ENCODE measurements around the gene HIVEP3. TPM values are rescaled to one million over a fixed set of nuclear protein-coding genes. Genes with fewer than 3 reads are reported as not detected.

Gene HIVEP3
- total RNA-seq, 1 experiment from 2014 or later, result 3.1 TPM

GRCh38 chr1:41640756-41641474 lies 277.8 kb downstream of the HIVEP3 start:
- no peak overlapping the region for H3K27ac ChIP-seq (ENCODE audit: low read depth, low read length, poor library complexity, severe bottlenecking)
- H3K4me1 ChIP-seq (ENCODE audit: insufficient read depth, low read length, poor library complexity, severe bottlenecking), result peaks cover 12% of the 10 kb centered on the region
- no peaks in the 10 kb centered on the region for H3K27me3 ChIP-seq (replicated peaks; ENCODE audit: insufficient read depth, low read depth, low read length, poor library complexity)
- no peak for TF ChIP-seq EZH2 (IDR thresholded peaks at IDR 0.05; ENCODE audit: borderline replicate concordance, low read depth, low read length, poor library complexity, severe bottlenecking)
- no peak for TF ChIP-seq CTCF (conservative IDR thresholded peaks at IDR 0.05; ENCODE audit: low read depth, low read length)
- CTCF ChIA-PET, result no interaction called here
- DNase-seq (ENCODE audit: low spot score), result no peak
- POLR2A ChIA-PET (ENCODE audit: low non-redundant PET), result no interaction called here
- no TSS peak for BruUV-seq (replicated peaks)
- H3K4me3 ChIP-seq (ENCODE audit: low read depth, low read length, poor library complexity, severe bottlenecking), result no peak overlapping the region
- intact Hi-C loops (cut with micrococcal nuclease; ENCODE audit: unreplicated experiment), result no loop called here
- no peaks in the 10 kb centered on the region for H3K9me3 ChIP-seq (ENCODE audit: low read depth, low read length, poor library complexity, severe bottlenecking)
- H3K36me3 ChIP-seq (ENCODE audit: insufficient read depth, low read length, poor library complexity, severe bottlenecking), result no peaks in the 10 kb centered on the region

- H3K27me3 ChIP-seq (replicated peaks; ENCODE audit: insufficient read depth, low read depth, low read length, poor library complexity), result no peaks in the 10 kb centered on the region
- H3K27ac ChIP-seq (ENCODE audit: low read depth, low read length, poor library complexity, severe bottlenecking), result no peak overlapping the region
- no peaks in the 10 kb centered on the region for H3K9me3 ChIP-seq (ENCODE audit: low read depth, low read length, poor library complexity, severe bottlenecking)
- no peak for DNase-seq (ENCODE audit: low spot score)
- peaks cover 8% of the 10 kb centered on the region for H3K4me1 ChIP-seq (ENCODE audit: insufficient read depth, low read length, poor library complexity, severe bottlenecking)
- no peak overlapping the region for H3K4me3 ChIP-seq (ENCODE audit: low read depth, low read length, poor library complexity, severe bottlenecking)
- TF ChIP-seq CTCF (conservative IDR thresholded peaks at IDR 0.05; ENCODE audit: low read depth, low read length), result no peak
- TF ChIP-seq EZH2 (IDR thresholded peaks at IDR 0.05; ENCODE audit: borderline replicate concordance, low read depth, low read length, poor library complexity, severe bottlenecking), result no peak
- BruUV-seq (replicated peaks), result no TSS peak
- ChIA-PET CTCF (no interaction called here), POLR2A (ENCODE audit: low non-redundant PET) (no interaction called here)
- intact Hi-C loops (cut with micrococcal nuclease; ENCODE audit: unreplicated experiment), result no loop called here
- no peaks in the 10 kb centered on the region for H3K36me3 ChIP-seq (ENCODE audit: insufficient read depth, low read length, poor library complexity, severe bottlenecking)
Observed at GRCh38 chr1:41640141-41640751, 278.5 kb downstream of the HIVEP3 start.

- no peak overlapping the region for H3K27ac ChIP-seq (ENCODE audit: low read depth, low read length, poor library complexity, severe bottlenecking)
- ChIA-PET CTCF (no interaction called here), POLR2A (ENCODE audit: low non-redundant PET) (no interaction called here)
- peak; percentile 56 for DNase-seq (ENCODE audit: low spot score)
- no peak overlapping the region for H3K4me3 ChIP-seq (ENCODE audit: low read depth, low read length, poor library complexity, severe bottlenecking)
- intact Hi-C loops (cut with micrococcal nuclease; ENCODE audit: unreplicated experiment), result no loop called here
- H3K4me1 ChIP-seq (ENCODE audit: insufficient read depth, low read length, poor library complexity, severe bottlenecking), result peaks cover 12% of the 10 kb centered on the region
- H3K27me3 ChIP-seq (replicated peaks; ENCODE audit: insufficient read depth, low read depth, low read length, poor library complexity), result no peaks in the 10 kb centered on the region
- no TSS peak for BruUV-seq (replicated peaks)
- H3K9me3 ChIP-seq (ENCODE audit: low read depth, low read length, poor library complexity, severe bottlenecking), result no peaks in the 10 kb centered on the region
- H3K36me3 ChIP-seq (ENCODE audit: insufficient read depth, low read length, poor library complexity, severe bottlenecking), result no peaks in the 10 kb centered on the region
- no peak for TF ChIP-seq EZH2 (IDR thresholded peaks at IDR 0.05; ENCODE audit: borderline replicate concordance, low read depth, low read length, poor library complexity, severe bottlenecking)
- no peak for TF ChIP-seq CTCF (conservative IDR thresholded peaks at IDR 0.05; ENCODE audit: low read depth, low read length)
Observed at GRCh38 chr1:41639332-41639936, 279.3 kb downstream of the HIVEP3 start.
